SK-N-SH (cell line): ENCODE results near the gene OXCT1.
"Not testable (repeated sequence)": the region's sequence is repeated elsewhere in the genome, so short reads cannot be mapped to it uniquely, and the experiment has no call there.

Experiments
- EP300 ChIP-seq, 2 experiments: IDR thresholded peaks; 2 replicates each; pipeline versions ENCODE4 v1.4.0 to v1.6.1; 2012; ENCODE audit warnings: borderline replicate concordance in 1 of 2, low read depth in 1 of 2, low read length in 1 of 2
- FOXJ3 ChIP-seq: sonication (generic); formaldehyde crosslinking; IDR thresholded peaks from 2 replicates; pipeline ENCODE4 v1.5.1; 2020; ENCODE audit warnings: mild to moderate bottlenecking, missing genetic modification reagents
- FOXM1 ChIP-seq: IDR thresholded peaks from 2 replicates; pipeline ENCODE4 v1.4.0; 2012; ENCODE audit warnings: low read depth, mild to moderate bottlenecking
- GABPA ChIP-seq: IDR thresholded peaks from 2 replicates; pipeline ENCODE4 v1.4.0; 2012; ENCODE audit warnings: low read depth, mild to moderate bottlenecking
- IRF3 ChIP-seq: fragments of 150-350 bp; IDR thresholded peaks from 2 replicates; pipeline ENCODE4 v1.6.1; 2016; ENCODE audit warnings: mild to moderate bottlenecking, low read depth, low read length
- POLR2AphosphoS5 ChIP-seq: IDR thresholded peaks from 2 replicates; pipeline ENCODE4 v1.6.1; 2012; ENCODE audit warnings: low read depth, low read length
- REST ChIP-seq: IDR thresholded peaks from 2 replicates; pipeline ENCODE4 v1.6.1; 2012; ENCODE audit warnings: mild to moderate bottlenecking, low read depth, low read length, moderate library complexity
- RFX5 ChIP-seq: IDR thresholded peaks from 2 replicates; pipeline ENCODE4 v1.6.1; 2012; ENCODE audit warnings: mild to moderate bottlenecking, improper control_type of control experiment, low read length
- TAF1 ChIP-seq: IDR thresholded peaks from 2 replicates; pipeline ENCODE4 v1.6.1; 2012; ENCODE audit warnings: low read depth, mild to moderate bottlenecking, low read length, moderate library complexity, borderline replicate concordance
- YY1 ChIP-seq: IDR thresholded peaks from 2 replicates; pipeline ENCODE4 v1.4.0; 2012; ENCODE audit warnings: low read depth, mild to moderate bottlenecking
- TF ChIP-seq, protein P1 (sequence below): fragments of 200-600 bp; sonication (generic); IDR thresholded peaks from 2 replicates; pipeline ENCODE4 v1.6.1; 2017; ENCODE audit warnings: antibody characterized with exemption, mild to moderate bottlenecking, moderate library complexity
- TF ChIP-seq, protein P2 (sequence below): IDR thresholded peaks from 2 replicates; pipeline ENCODE4 v1.4.0; 2012; ENCODE audit warnings: low read depth

GRCh38 chr5:41814306-41814705 is 55.9 kb downstream of the OXCT1 start:
- TF ChIP-seq, protein P1, sequence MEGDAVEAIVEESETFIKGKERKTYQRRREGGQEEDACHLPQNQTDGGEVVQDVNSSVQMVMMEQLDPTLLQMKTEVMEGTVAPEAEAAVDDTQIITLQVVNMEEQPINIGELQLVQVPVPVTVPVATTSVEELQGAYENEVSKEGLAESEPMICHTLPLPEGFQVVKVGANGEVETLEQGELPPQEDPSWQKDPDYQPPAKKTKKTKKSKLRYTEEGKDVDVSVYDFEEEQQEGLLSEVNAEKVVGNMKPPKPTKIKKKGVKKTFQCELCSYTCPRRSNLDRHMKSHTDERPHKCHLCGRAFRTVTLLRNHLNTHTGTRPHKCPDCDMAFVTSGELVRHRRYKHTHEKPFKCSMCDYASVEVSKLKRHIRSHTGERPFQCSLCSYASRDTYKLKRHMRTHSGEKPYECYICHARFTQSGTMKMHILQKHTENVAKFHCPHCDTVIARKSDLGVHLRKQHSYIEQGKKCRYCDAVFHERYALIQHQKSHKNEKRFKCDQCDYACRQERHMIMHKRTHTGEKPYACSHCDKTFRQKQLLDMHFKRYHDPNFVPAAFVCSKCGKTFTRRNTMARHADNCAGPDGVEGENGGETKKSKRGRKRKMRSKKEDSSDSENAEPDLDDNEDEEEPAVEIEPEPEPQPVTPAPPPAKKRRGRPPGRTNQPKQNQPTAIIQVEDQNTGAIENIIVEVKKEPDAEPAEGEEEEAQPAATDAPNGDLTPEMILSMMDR = not testable (repeated sequence)
- not testable (repeated sequence) for TF ChIP-seq IRF3; TAF1; FOXJ3 (CRISPR knock-in tag); POLR2AphosphoS5; RFX5; REST; FOXM1; EP300 (IDR thresholded peaks at IDR 0.05; ENCODE audit: borderline replicate concordance in 1 of 2, low read depth in 1 of 2, low read length in 1 of 2); YY1; GABPA
- TF ChIP-seq, protein P2, sequence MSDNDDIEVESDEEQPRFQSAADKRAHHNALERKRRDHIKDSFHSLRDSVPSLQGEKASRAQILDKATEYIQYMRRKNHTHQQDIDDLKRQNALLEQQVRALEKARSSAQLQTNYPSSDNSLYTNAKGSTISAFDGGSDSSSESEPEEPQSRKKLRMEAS = not testable (repeated sequence)
